Neural cell (in vitro differentiated cells): ENCODE results near the gene APOD. TPM values are rescaled to one million over a fixed set of nuclear protein-coding genes. Genes with fewer than 3 reads are reported as not detected.
"Not testable (repeated sequence)": the region's sequence is repeated elsewhere in the genome, so short reads cannot be mapped to it uniquely, and the experiment has no call there.

ENCODE experiments used
- H2AFZ ChIP-seq: fragments of 200-600, 300-800 bp; sonication (generic), shearing (Covaris generic); 2 replicates; pipeline ENCODE4 v1.6.0; 2014; ENCODE audit warnings: low read depth, mild to moderate bottlenecking, antibody characterized with exemption, low read length, moderate library complexity
- H3F3A ChIP-seq: fragments of 200-600 bp; shearing (Covaris generic); 2 replicates; pipeline ENCODE4 v1.6.1; 2016; ENCODE audit warnings: mild to moderate bottlenecking, moderate library complexity, mixed read lengths, antibody characterized with exemption, low read length; ENCODE audit not compliant: insufficient read depth, poor library complexity, severe bottlenecking
- H3K27ac ChIP-seq: fragments of 200-600, 300-800 bp; sonication (generic), shearing (Covaris generic); 2 replicates; pipeline ENCODE4 v1.5.1; 2014; ENCODE audit warnings: mild to moderate bottlenecking, low read length, moderate library complexity
- H3K27me3 ChIP-seq: fragments of 300-800, 200-600 bp; sonication (generic), shearing (Covaris generic); 2 replicates; pipeline ENCODE4 v1.6.0; 2014; ENCODE audit warnings: mild to moderate bottlenecking, low read depth, low read length, moderate library complexity; ENCODE audit not compliant: insufficient read depth
- H3K36me3 ChIP-seq: fragments of 300-800, 200-600 bp; sonication (generic), shearing (Covaris generic); 2 replicates; pipeline ENCODE4 v1.5.1; 2014; ENCODE audit warnings: mild to moderate bottlenecking, antibody characterized with exemption, low read length, moderate library complexity; ENCODE audit not compliant: insufficient read depth
- H3K4me2 ChIP-seq: fragments of 300-800, 200-600 bp; sonication (generic), shearing (Covaris generic); 2 replicates; pipeline ENCODE4 v1.6.0; 2014; ENCODE audit warnings: mild to moderate bottlenecking, low read length
- H3K4me3 ChIP-seq: fragments of 300-800, 200-600 bp; sonication (generic), shearing (Covaris generic); 2 replicates; pipeline ENCODE4 v1.5.1; 2014; ENCODE audit warnings: mild to moderate bottlenecking, low read length, moderate library complexity
- H3K79me2 ChIP-seq: fragments of 200-600 bp; shearing (Covaris generic); replicated peaks from 2 replicates; pipeline ENCODE4 v1.6.0; 2014; ENCODE audit warnings: mild to moderate bottlenecking, low read length, moderate library complexity; ENCODE audit not compliant: insufficient read depth
- H3K9ac ChIP-seq: fragments of 300-800, 200-600 bp; sonication (generic), shearing (Covaris generic); 2 replicates; pipeline ENCODE4 v1.6.1; 2016; ENCODE audit warnings: mild to moderate bottlenecking, low read length, mixed read lengths
- H3K9me2 ChIP-seq: fragments of 200-600 bp; shearing (Covaris generic); 2 replicates; pipeline ENCODE4 v1.6.1; 2016; ENCODE audit warnings: mild to moderate bottlenecking, low read length, mixed read lengths; ENCODE audit not compliant: insufficient read depth
- H3K9me3 ChIP-seq: fragments of 200-600, 300-800 bp; sonication (generic), shearing (Covaris generic); 2 replicates; pipeline ENCODE4 v1.6.1; 2016; ENCODE audit warnings: mild to moderate bottlenecking, mixed run types, low read length, moderate library complexity, mixed read lengths
- H4K20me1 ChIP-seq: fragments of 200-600 bp; shearing (Covaris generic); 2 replicates; pipeline ENCODE4 v1.6.1; 2016; ENCODE audit warnings: mild to moderate bottlenecking, mixed run types; ENCODE audit not compliant: insufficient read depth
- EP300 ChIP-seq: fragments of 450-650 bp; conservative IDR thresholded peaks from 2 replicates; pipeline ENCODE4 v1.6.1; 2014; ENCODE audit warnings: antibody characterized with exemption, mild to moderate bottlenecking, moderate library complexity; ENCODE audit not compliant: poor library complexity, severe bottlenecking
- EZH2 ChIP-seq: fragments of 200-600, 300-800 bp; shearing (Covaris generic), sonication (generic); IDR thresholded peaks from 2 replicates; pipeline ENCODE4 v1.6.1; 2014; ENCODE audit warnings: antibody characterized with exemption, low read length, borderline replicate concordance, mild to moderate bottlenecking; ENCODE audit not compliant: insufficient read depth, poor library complexity, severe bottlenecking
- MXI1 ChIP-seq: fragments of 450-650 bp; conservative IDR thresholded peaks from 2 replicates; pipeline ENCODE4 v1.6.1; 2014; ENCODE audit warnings: antibody characterized with exemption, mild to moderate bottlenecking; ENCODE audit not compliant: poor library complexity, severe bottlenecking
- POLR2AphosphoS5 ChIP-seq: IDR thresholded peaks from 2 replicates; pipeline ENCODE4 v1.6.1; 2012
- RAD21 ChIP-seq: fragments of 450-650 bp; conservative IDR thresholded peaks from 2 replicates; pipeline ENCODE4 v1.6.1; 2014; ENCODE audit warnings: antibody characterized with exemption, mild to moderate bottlenecking, moderate library complexity
- SMC3 ChIP-seq: fragments of 450-650 bp; conservative IDR thresholded peaks from 2 replicates; pipeline ENCODE4 v1.6.1; 2014; ENCODE audit warnings: antibody characterized with exemption, mild to moderate bottlenecking, moderate library complexity; ENCODE audit not compliant: poor library complexity
- TAF1 ChIP-seq: IDR thresholded peaks from 2 replicates; pipeline ENCODE4 v1.6.1; 2012; ENCODE audit warnings: low read depth
- polyA minus RNA-seq: library from RNA; depleted of rRNA, polyadenylated mRNA; stranded (reverse); fragments of >200 nt; gene quantifications from 2 replicates; pipeline ENCODE4 v1.2.3, GENCODE V29; 2014
- polyA plus RNA-seq: library from polyadenylated mRNA; depleted of rRNA; stranded (reverse); fragments of >200 nt; gene quantifications from 2 replicates; pipeline ENCODE4 v1.2.3, GENCODE V29; 2014
- TF ChIP-seq, protein P1 (sequence below): IDR thresholded peaks from 2 replicates; pipeline ENCODE4 v1.6.1; 2012; ENCODE audit warnings: borderline replicate concordance
- TF ChIP-seq, protein P2 (sequence below): fragments of 450-650 bp; IDR thresholded peaks from 2 replicates; pipeline ENCODE4 v1.5.1; 2014; ENCODE audit warnings: antibody characterized with exemption, mild to moderate bottlenecking, moderate library complexity; ENCODE audit not compliant: poor library complexity, severe bottlenecking

The APOD gene
- not detected in 2 replicates for polyA plus RNA-seq
- polyA minus RNA-seq: not detected in 2 replicates

DNA sequence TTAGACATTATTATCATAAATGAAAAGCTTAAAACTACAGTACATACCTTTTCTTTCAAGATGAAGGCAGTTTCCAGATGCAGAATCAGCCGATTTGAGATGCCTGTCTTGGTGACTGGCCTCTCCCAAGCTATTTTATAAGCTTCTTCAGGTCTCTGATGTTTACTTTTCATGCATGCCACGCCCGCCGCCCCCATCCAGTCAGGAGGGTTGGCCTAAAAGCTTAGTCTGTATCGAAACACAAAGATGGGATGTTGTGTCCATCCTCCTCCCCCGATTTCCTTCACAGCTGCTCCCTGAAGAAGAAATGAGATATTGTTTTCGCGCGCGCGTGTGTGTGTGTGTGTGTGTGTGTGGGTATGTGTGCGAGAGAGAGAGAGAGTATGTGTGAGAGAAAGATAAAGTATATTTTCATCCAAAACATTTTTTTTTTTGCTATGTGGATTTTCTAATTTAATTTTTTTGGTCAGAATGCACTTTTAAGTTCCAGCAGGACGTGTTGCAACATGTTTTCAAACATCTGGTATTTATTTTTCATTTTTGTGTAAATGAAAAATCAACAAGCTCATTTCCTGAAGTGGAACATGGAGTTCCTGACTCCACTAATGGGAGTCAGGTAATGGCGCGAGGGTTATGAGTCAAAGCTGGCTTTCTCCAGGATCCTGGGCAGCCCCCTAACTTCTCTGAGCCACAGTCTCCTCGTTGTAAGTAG, at the start of gene APOD:
APOD (minus strand) TSS at position 110 of the 712 bp plus-strand sequence. CDS start 4,479 bp downstream, outside the sequence.
- Histone ChIP-seq H3K9ac (no peak within 1 kb of the TSS), H2AFZ (no peak within 1 kb of the TSS), H3K4me2 (no peak within 1 kb of the TSS), H3K36me3 (no peaks in the 10 kb centered on the region), H3K9me2 (no peaks in the 10 kb centered on the region), H3K27ac (no peak within 1 kb of the TSS), H3K9me3 (no peaks in the 10 kb centered on the region), H4K20me1 (no peaks in the 10 kb centered on the region), H3K4me3 (no peak within 1 kb of the TSS), H3F3A (no peaks in the 10 kb centered on the region), H3K27me3 (no peaks in the 10 kb centered on the region), H3K79me2 (no peaks in the 10 kb centered on the region)
- no peak for TF ChIP-seq POLR2AphosphoS5
- no peak for TF ChIP-seq RAD21
- TF ChIP-seq EZH2: no peak
- TF ChIP-seq, protein P1, sequence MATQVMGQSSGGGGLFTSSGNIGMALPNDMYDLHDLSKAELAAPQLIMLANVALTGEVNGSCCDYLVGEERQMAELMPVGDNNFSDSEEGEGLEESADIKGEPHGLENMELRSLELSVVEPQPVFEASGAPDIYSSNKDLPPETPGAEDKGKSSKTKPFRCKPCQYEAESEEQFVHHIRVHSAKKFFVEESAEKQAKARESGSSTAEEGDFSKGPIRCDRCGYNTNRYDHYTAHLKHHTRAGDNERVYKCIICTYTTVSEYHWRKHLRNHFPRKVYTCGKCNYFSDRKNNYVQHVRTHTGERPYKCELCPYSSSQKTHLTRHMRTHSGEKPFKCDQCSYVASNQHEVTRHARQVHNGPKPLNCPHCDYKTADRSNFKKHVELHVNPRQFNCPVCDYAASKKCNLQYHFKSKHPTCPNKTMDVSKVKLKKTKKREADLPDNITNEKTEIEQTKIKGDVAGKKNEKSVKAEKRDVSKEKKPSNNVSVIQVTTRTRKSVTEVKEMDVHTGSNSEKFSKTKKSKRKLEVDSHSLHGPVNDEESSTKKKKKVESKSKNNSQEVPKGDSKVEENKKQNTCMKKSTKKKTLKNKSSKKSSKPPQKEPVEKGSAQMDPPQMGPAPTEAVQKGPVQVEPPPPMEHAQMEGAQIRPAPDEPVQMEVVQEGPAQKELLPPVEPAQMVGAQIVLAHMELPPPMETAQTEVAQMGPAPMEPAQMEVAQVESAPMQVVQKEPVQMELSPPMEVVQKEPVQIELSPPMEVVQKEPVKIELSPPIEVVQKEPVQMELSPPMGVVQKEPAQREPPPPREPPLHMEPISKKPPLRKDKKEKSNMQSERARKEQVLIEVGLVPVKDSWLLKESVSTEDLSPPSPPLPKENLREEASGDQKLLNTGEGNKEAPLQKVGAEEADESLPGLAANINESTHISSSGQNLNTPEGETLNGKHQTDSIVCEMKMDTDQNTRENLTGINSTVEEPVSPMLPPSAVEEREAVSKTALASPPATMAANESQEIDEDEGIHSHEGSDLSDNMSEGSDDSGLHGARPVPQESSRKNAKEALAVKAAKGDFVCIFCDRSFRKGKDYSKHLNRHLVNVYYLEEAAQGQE: no peak
- TF ChIP-seq TAF1: no peak
- no peak for TF ChIP-seq SMC3
- no peak for TF ChIP-seq MXI1
- TF ChIP-seq, protein P2, sequence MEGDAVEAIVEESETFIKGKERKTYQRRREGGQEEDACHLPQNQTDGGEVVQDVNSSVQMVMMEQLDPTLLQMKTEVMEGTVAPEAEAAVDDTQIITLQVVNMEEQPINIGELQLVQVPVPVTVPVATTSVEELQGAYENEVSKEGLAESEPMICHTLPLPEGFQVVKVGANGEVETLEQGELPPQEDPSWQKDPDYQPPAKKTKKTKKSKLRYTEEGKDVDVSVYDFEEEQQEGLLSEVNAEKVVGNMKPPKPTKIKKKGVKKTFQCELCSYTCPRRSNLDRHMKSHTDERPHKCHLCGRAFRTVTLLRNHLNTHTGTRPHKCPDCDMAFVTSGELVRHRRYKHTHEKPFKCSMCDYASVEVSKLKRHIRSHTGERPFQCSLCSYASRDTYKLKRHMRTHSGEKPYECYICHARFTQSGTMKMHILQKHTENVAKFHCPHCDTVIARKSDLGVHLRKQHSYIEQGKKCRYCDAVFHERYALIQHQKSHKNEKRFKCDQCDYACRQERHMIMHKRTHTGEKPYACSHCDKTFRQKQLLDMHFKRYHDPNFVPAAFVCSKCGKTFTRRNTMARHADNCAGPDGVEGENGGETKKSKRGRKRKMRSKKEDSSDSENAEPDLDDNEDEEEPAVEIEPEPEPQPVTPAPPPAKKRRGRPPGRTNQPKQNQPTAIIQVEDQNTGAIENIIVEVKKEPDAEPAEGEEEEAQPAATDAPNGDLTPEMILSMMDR: no peak
- TF ChIP-seq EP300: no peak

- H3K4me3 ChIP-seq, H3K36me3 ChIP-seq, H3K9me2 ChIP-seq, H3K9me3 ChIP-seq, H3K4me2 ChIP-seq, H3K79me2 ChIP-seq, H4K20me1 ChIP-seq, H3K9ac ChIP-seq, H3F3A ChIP-seq, H3K27me3 ChIP-seq, H2AFZ ChIP-seq, H3K27ac ChIP-seq: not testable (repeated sequence)
Measured at GRCh38 chr3:195633351-195633750, 49.6 kb upstream of the APOD start.

DNA sequence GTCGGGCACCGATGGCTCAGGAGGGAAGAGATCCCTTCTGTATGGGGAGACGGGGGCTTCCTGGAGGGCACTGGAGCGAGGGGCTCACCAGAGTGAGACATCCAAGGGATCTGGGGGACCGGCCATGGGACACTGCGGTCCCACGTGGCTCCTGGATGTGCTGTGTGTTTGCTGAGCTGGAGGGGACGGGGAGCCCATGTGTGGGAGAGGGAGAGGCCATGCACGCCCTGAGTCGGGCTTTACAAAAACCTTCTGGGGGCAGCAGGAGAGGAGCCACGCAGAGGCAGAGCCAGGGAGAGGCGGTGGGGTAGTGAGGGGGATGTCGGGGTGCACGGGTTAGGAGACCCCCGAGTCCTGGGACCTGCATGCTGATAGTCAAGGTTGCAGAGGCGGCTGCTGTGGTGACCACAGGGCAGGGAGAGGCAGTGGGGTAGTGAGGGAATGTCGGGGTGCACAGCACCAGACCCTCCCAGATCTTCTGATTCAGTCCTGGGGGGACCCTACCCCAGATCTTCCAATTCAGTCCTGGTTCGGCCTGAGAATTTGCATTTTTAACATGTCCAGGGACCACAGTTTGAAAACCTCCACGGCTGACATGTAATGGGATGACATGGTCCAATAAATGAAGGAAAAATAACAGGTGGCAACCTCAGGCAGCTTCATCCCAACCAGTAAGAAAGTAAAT, 48.9 kb upstream of the APOD start:
- H3K4me3 ChIP-seq, H3K27ac ChIP-seq: not testable (repeated sequence)

DNA sequence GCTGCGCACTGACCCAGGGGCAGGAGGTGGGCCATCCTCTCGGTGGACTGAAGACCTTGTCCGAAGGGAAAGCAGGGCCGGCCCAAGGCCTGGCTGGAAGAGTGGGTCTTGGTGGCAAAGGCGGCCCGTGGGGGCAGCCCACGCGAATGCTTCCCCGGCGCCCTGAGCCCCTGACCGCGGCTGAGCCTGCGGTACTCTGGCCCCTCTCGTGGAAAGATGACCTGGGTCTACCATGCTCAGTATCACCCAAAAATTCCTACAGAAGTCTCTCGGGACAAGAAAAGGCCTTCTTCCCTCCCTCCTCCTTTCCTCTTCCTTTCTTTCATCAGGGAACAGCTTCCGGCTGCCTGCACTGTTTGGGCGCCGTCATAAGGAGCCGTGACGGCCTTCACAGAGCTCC, 48.3 kb upstream of the APOD start:
- not testable (repeated sequence) for H3K9ac ChIP-seq, H3F3A ChIP-seq, H2AFZ ChIP-seq, H3K4me2 ChIP-seq, H4K20me1 ChIP-seq, H3K27me3 ChIP-seq, H3K27ac ChIP-seq, H3K4me3 ChIP-seq, H3K9me3 ChIP-seq, H3K36me3 ChIP-seq, H3K79me2 ChIP-seq, H3K9me2 ChIP-seq

More for the DNA sequence above, 48.9 kb upstream of the APOD start:
- not testable (repeated sequence) for H3F3A ChIP-seq, H3K9me2 ChIP-seq, H3K4me2 ChIP-seq, H4K20me1 ChIP-seq, H3K36me3 ChIP-seq, H3K9me3 ChIP-seq, H3K9ac ChIP-seq, H2AFZ ChIP-seq, H3K79me2 ChIP-seq, H3K27me3 ChIP-seq

DNA sequence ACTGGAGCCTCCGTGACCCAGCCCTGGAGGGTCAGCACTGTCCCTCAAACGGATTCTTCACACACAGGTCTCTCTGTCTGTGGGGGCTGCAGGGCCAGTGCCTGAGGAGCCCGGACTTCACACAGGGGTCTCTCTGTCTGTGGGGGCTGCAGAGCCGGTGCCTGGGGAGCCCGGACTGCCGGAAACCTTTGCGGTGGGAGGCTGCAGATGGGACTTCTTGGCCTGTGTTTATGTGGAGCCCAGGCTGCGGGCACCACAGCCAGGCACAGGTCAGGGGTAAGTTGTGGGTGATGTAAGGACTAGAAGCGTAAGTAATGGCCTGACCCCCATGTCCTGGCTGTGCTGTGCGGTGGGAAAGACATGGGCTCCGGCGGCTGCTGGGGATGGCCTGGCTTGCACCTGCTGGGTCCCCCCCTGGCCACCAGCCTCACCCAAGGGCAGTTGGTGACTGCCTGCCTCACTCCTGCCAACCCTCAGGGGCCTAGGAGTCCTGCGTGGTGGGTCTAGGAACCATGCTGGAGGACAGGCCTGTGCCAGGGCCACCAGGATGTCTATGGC, 47.3 kb upstream of the APOD start:
- H3K9me2 ChIP-seq, H3K4me3 ChIP-seq, H3K4me2 ChIP-seq, H3K27me3 ChIP-seq, H4K20me1 ChIP-seq, H3K36me3 ChIP-seq, H3K9me3 ChIP-seq, H3F3A ChIP-seq, H3K27ac ChIP-seq, H2AFZ ChIP-seq, H3K9ac ChIP-seq, H3K79me2 ChIP-seq: not testable (repeated sequence)
